Measurements from ENCODE around the gene SLC27A2. TPM values are rescaled to one million over a fixed set of nuclear protein-coding genes. Genes with fewer than 3 reads are reported as not detected.
"Not testable (repeated sequence)": the region's sequence is repeated elsewhere in the genome, so short reads cannot be mapped to it uniquely, and the experiment has no call there.

Gene SLC27A2
- polyA plus RNA-seq (ENCODE audit: insufficient read length in 4 of 4), result 10 to 100 TPM; 50.5 to 68.0 (median 55.1) TPM

GRCh38 chr15:50181969-50182218 lies at the start of gene SLC27A2:
TSS of gene SLC27A2 (plus strand) at chr15:50182196. CDS start at chr15:50182428, 232 bp downstream.
- DNase-seq (ENCODE audit: low read depth in 4 of 4, low spot score in 3 of 4), result peak in 1 of 4 donors; percentile 38

GRCh38 chr15:50132251-50132984 lies 49.6 kb upstream of the SLC27A2 start:
- not testable (repeated sequence) for DNase-seq (ENCODE audit: low read depth in 4 of 4, low spot score in 3 of 4)

DNA sequence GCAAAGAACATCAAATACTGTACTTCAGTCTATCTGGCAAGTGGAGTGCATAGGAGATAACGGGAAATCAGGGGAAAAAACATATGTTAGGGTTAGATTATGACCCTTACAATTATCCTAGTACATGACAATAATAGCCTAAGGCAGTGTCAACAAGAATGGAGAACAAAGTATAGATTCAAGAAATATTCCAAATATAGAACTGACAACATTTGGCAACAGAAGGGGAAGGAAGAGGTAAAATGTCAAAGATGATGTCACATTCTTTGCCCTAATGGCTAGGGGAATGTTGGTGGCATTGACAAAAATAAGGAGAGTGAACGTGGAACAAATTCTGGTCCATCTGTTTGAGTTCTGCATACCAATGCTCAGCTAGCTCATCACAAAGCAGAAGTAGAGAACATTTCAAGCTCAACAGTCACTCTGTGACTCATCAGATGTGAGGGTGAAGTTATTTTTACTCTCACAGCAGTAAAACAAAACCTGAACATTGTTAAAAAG lies 47.4 kb upstream of the SLC27A2 start:
- no peak for DNase-seq (ENCODE audit: low read depth in 4 of 4, low spot score in 3 of 4)

- DNase-seq (ENCODE audit: low read depth in 4 of 4, low spot score in 3 of 4), result no peak
Observed at GRCh38 chr15:50135031-50135551, 46.9 kb upstream of the SLC27A2 start.

DNA sequence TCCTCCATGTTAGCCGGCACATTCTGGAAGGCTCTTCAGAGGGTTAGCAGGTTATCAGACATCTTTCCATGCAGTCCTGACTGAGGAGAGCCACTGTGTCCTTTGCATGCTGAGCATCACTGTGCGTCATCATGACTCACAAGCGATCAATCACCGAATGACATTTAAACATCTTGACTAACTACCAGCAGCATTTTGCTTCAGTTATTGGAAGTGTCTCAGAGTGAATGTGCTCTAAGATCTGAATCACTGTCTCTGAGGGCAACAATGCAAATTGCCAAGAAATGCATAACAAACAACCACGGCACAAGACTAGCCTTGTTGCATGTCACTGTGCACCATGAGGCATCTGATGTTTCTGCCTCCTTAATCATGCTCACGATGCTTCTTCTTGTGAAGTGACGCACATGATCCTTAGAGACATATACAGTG lies 44.6 kb upstream of the SLC27A2 start:
- DNase-seq (ENCODE audit: low read depth in 4 of 4, low spot score in 3 of 4), result no peak

- DNase-seq (ENCODE audit: low read depth in 4 of 4, low spot score in 3 of 4), result no peak
Observed at GRCh38 chr15:50137893-50138292, 44.1 kb upstream of the SLC27A2 start.

DNA sequence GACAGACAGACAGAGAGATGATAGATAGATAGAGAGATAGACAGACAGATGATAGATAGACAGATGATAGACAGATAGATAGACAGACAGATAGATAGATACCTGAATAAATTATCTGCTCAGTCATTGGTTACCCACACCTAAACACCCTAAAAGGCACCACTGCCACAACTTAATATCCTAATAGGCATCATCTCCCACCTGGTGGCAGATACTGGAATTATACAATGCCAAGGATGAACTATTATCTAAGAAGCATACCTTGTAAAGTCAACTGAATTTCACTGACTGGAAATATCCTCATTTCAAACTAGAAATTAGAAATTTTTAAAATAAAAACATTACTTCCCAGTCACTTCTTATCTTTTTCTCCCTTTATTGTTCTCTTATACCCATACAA lies 43.6 kb upstream of the SLC27A2 start:
- no peak for DNase-seq (ENCODE audit: low read depth in 4 of 4, low spot score in 3 of 4)

- no peak for DNase-seq (ENCODE audit: low read depth in 4 of 4, low spot score in 3 of 4)
Observed at GRCh38 chr15:50140098-50140497, 41.9 kb upstream of the SLC27A2 start.

DNA sequence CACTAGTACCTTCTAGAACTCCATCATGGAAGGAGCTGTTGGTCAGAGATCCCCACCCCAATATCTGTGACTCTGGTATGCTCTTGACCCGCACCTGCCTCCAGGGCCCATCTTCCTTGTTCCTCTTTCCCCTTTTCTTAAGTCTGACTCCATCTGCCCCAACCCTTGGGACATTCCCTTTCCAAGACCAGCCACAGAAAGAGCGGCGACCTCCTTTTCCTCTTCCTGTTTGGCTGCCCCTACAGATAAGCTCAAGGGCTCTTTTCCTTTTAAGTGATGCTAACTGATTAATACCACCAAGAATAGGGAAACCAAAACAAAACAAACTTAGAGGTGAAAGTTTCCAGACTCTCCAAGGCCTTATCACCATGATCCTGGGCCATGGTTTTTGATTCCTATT lies 41.0 kb upstream of the SLC27A2 start:
- DNase-seq (ENCODE audit: low read depth in 4 of 4, low spot score in 3 of 4), result no peak

DNA sequence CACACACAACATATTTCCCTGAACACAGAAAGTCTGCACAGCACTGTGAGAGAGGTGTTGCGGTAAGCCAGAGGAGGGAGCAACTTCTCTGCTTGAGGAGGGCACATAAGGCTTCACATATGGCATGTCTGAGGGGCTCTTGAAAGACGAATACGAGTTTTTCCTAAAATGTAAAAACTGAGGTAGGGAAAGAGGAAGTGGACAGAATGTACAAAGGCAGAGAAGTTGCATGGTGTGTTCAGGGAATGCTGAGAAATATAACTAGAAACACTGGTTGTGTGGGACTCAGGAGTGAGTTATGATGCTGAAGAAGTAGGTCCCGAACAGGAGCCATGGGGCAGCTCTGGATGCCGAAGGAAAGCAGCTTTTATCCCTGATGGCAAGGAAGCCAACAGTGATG lies 40.1 kb upstream of the SLC27A2 start:
- no peak for DNase-seq (ENCODE audit: low read depth in 4 of 4, low spot score in 3 of 4)

DNA sequence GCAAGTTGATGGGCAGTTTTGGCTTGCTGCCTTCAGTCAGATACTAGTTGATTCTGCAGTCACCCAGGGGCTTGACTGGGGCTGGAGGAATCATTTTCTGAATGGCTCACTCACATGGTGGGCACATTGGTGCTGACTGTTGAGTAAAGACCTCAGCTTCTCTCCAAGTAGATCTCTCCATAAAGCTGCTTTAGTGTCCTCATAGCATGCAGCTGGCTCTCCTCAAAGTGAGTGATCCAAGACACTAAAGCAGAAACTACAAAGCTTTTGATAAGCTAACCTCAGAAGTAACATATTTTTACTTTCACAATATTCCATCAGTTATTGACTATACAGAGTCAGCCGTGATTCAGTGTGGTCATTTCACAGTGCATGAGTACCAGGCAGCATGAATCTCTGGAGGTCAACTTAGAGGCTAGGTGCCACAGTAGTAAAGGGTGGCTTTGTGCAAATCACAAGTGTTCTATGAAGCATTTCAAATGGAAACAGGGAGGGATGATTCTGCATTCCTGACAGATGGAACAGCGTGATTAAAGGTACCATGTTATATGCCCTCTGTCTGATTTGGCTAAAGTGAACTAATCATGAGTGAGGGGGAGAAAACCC lies 38.6 kb upstream of the SLC27A2 start:
- no peak for DNase-seq (ENCODE audit: low read depth in 4 of 4, low spot score in 3 of 4)

DNA sequence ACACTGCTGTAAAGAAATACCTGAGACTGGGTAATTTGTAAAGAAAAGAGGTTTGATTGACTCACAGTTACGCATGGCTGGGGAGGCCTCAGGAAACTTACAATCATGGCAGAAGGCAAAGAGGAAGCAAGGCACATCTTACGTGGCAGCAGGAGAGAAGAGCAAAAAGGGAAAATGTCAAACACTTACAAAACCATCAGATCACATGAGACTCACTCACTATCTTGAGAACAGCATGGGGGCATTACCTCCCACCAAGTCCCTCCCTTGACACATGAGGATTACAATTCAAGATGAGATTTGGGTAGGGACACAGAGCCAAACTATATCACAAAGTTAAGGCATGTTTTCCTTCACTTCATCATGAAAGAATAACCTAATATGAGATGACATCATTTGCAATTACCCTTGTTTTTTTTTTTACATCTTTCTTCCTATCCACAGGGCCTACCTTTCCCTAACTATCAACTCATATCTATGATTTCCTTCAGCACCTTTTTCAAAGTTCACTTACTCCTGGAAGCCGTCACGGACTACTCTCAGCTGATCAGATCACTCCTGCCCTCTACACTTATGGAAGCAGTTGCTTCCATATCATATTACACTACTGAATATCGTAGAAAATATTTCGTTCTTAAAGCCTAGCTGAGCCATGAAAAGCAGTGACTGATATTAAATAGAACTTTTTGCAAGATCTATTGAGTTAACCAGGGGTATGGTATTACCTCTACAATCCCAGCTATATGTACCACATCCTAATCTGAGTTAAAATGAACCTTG lies 37.5 kb upstream of the SLC27A2 start:
- no peak for DNase-seq (ENCODE audit: low read depth in 4 of 4, low spot score in 3 of 4)

DNA sequence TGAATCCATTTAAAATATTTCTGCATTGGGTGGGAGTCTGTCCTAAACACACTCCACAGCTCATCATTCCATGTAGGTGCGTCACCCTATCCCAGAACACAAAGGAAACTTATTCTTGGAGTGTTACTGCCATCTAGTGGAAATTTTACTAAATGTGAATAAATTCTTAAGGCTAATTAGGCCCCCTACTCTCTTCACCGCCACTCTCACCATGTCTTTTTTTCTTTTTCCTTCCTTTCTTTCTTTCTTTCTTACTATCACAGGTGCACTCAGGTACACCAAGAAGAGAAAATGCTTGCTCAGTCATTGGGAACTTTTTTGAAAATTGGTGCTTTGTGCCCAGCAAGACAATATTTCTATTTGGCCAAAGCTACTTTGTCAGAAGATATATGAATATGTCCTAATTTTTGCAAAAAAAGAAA lies 36.5 kb upstream of the SLC27A2 start:
- DNase-seq (ENCODE audit: low read depth in 4 of 4, low spot score in 3 of 4), result peak; percentile 49 to 68 (median 66)

- DNase-seq (ENCODE audit: low read depth in 4 of 4, low spot score in 3 of 4), result no peak
Observed at GRCh38 chr15:50146632-50147031, 35.4 kb upstream of the SLC27A2 start.

DNA sequence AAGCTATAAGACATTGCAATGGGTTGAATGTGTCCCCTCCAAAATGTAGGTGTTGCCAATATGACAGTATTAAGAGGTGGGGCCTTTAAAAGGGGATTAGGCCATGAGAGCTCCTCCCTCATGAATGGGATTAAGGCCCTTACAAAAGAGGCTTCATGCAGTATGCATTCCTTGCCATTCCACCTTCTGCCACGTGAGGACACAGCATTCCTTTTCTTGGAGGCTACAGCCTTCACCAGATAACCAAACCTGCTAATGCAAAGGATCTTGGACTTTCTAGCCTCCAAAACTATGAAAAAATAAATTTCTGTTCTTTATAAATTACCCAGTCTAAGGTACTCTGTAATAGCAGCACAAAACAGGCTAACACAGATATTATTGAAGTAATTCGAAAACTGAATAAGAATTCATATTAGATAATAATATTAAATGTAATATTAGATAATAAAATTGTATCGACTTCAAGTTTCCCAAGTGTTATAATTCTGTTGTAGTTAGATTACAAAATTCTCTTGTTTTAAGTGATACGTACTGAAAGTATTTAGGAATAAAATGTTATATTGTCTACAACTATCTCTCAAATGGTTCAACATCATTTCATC lies 33.5 kb upstream of the SLC27A2 start:
- peak in 3 of 4 donors; percentile 19 to 28 (median 20) for DNase-seq (ENCODE audit: low read depth in 4 of 4, low spot score in 3 of 4)

DNA sequence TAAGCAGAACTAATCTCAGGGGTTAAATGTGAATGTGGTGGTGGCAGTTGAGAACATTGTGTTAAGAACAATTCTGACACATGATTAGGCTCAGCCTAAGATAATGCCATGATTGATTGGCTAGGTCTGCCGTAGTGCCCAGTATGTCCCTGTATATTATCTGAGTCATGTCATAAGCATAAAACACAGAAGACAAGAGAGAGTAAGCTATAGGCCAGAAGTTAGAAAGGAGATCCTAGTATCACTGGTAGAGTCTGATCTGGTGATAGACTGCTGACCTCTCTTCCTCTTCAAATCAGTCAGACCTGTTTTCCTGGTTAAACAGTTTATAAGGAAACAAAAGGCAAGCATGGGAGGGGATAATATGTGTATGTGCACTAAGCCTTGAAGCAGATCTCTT lies 32.9 kb upstream of the SLC27A2 start:
- DNase-seq (ENCODE audit: low read depth in 4 of 4, low spot score in 3 of 4), result no peak

GRCh38 chr15:50150349-50150748 lies 31.6 kb upstream of the SLC27A2 start:
- no peak for DNase-seq (ENCODE audit: low read depth in 4 of 4, low spot score in 3 of 4)

GRCh38 chr15:50150851-50151250 lies 31.1 kb upstream of the SLC27A2 start:
- no peak for DNase-seq (ENCODE audit: low read depth in 4 of 4, low spot score in 3 of 4)

DNA sequence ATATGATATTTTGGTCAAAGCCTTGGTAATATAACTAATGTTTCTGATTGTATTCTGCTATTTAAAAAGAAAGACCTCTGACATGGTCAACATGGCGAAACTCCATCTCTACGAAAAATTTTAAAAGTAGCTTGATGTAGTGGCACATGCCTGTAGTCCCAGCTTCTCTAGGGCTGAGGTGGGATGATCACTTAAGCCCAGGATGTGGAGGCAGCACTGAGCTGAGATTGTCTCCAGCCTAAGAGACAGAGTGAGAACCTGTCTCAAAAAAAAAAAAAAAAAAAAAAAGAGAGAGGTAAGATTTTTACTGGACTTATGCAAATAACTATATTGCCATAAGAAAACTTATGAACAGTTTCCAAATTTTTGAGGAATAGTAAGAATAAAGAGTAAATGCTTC lies 30.5 kb upstream of the SLC27A2 start:
- DNase-seq (ENCODE audit: low read depth in 4 of 4, low spot score in 3 of 4), result no peak

- not testable (repeated sequence) for DNase-seq (ENCODE audit: low read depth in 4 of 4, low spot score in 3 of 4)
Observed at GRCh38 chr15:50158236-50158635, 23.8 kb upstream of the SLC27A2 start.
